Astrocyte (in vitro differentiated cells and primary cell): ENCODE data around the gene AVPR2. TPM values are rescaled to one million over a fixed set of nuclear protein-coding genes. Genes with fewer than 3 reads are reported as not detected.

ENCODE experiments used
- DNase-seq: peaks from one replicate; pipeline ENCODE4 v3.0.0-alpha.2; 2010; ENCODE audit warnings: low read depth
- FAIRE-seq: peaks from 2 replicates; lab custom pipeline; 2011; peaks lifted over from hg19 to GRCh38; lab: Jason Lieb, UNC
- H2AFZ ChIP-seq: 2 replicates; pipeline ENCODE4 v1.6.0; 2012; ENCODE audit warnings: low read depth, low read length, inconsistent platforms
- H3K27ac ChIP-seq: 2 replicates; pipeline ENCODE4 v1.5.1; 2011; ENCODE audit warnings: low read depth, low read length, inconsistent platforms
- H3K27me3 ChIP-seq: 2 replicates; pipeline ENCODE4 v1.6.0; 2011; ENCODE audit warnings: low read length, inconsistent platforms; ENCODE audit not compliant: insufficient read depth
- H3K36me3 ChIP-seq: 2 replicates; pipeline ENCODE4 v1.5.1; 2011; ENCODE audit warnings: low read length, inconsistent platforms; ENCODE audit not compliant: insufficient read depth
- H3K4me1 ChIP-seq: 2 replicates; pipeline ENCODE4 v1.5.1; 2011; ENCODE audit warnings: low read length, inconsistent platforms; ENCODE audit not compliant: insufficient read depth
- H3K4me2 ChIP-seq: 2 replicates; pipeline ENCODE4 v1.6.0; 2012; ENCODE audit warnings: low read length, inconsistent platforms
- H3K4me3 ChIP-seq: 2 replicates; pipeline ENCODE4 v1.5.1; 2011; ENCODE audit warnings: low read depth, mild to moderate bottlenecking, low read length, inconsistent platforms; ENCODE audit not compliant: insufficient read depth
- H3K79me2 ChIP-seq: 2 replicates; pipeline ENCODE4 v1.6.0; 2012; ENCODE audit warnings: mild to moderate bottlenecking, low read length, inconsistent platforms; ENCODE audit not compliant: insufficient read depth
- H3K9ac ChIP-seq: 2 replicates; pipeline ENCODE4 v1.6.0; 2012; ENCODE audit warnings: mild to moderate bottlenecking, low read length, inconsistent platforms
- H3K9me3 ChIP-seq: 2 replicates; pipeline ENCODE4 v1.5.1; 2012; ENCODE audit warnings: low read depth, mild to moderate bottlenecking, low read length, inconsistent platforms; ENCODE audit not compliant: insufficient read depth
- H4K20me1 ChIP-seq: 2 replicates; pipeline ENCODE4 v1.6.0; 2012; ENCODE audit warnings: low read length, inconsistent platforms; ENCODE audit not compliant: insufficient read depth
- H3K27ac Mint-ChIP-seq: one replicate; pipeline ENCODE4 v1.8.0; 2021; ENCODE audit warnings: mild to moderate bottlenecking, mixed read lengths; ENCODE audit not compliant: unreplicated experiment
- H3K27me3 Mint-ChIP-seq: one replicate; pipeline ENCODE4 v1.8.0; 2021; ENCODE audit warnings: low read depth, mixed read lengths; ENCODE audit not compliant: unreplicated experiment
- H3K36me3 Mint-ChIP-seq: one replicate; pipeline ENCODE4 v1.8.0; 2021; ENCODE audit warnings: low read depth, mixed read lengths; ENCODE audit not compliant: unreplicated experiment
- H3K4me1 Mint-ChIP-seq: one replicate; pipeline ENCODE4 v1.8.0; 2021; ENCODE audit warnings: low read depth, mixed read lengths; ENCODE audit not compliant: unreplicated experiment
- H3K4me3 Mint-ChIP-seq: one replicate; pipeline ENCODE4 v1.8.0; 2021; ENCODE audit warnings: mild to moderate bottlenecking, moderate library complexity, mixed read lengths; ENCODE audit not compliant: unreplicated experiment
- H3K9me3 Mint-ChIP-seq: one replicate; pipeline ENCODE4 v1.8.0; 2021; ENCODE audit warnings: mild to moderate bottlenecking, mixed read lengths; ENCODE audit not compliant: unreplicated experiment
- EZH2 ChIP-seq: IDR thresholded peaks from 2 replicates; pipeline ENCODE4 v1.6.1; 2012; ENCODE audit warnings: mild to moderate bottlenecking, low read length, inconsistent platforms; ENCODE audit not compliant: insufficient read depth
- total RNA-seq: library from RNA; stranded (reverse); gene quantifications from 2 replicates; pipeline ENCODE4 v1.2.1, GENCODE V29; 2021
- TF ChIP-seq, protein P1 (sequence below): IDR thresholded peaks from 2 replicates; pipeline ENCODE4 v1.5.1; 2011; ENCODE audit warnings: low read depth, mild to moderate bottlenecking, inconsistent platforms, low read length, moderate library complexity; ENCODE audit not compliant: insufficient read depth

AVPR2 gene
- total RNA-seq, 1 donor from 2014 or later: not detected

DNA sequence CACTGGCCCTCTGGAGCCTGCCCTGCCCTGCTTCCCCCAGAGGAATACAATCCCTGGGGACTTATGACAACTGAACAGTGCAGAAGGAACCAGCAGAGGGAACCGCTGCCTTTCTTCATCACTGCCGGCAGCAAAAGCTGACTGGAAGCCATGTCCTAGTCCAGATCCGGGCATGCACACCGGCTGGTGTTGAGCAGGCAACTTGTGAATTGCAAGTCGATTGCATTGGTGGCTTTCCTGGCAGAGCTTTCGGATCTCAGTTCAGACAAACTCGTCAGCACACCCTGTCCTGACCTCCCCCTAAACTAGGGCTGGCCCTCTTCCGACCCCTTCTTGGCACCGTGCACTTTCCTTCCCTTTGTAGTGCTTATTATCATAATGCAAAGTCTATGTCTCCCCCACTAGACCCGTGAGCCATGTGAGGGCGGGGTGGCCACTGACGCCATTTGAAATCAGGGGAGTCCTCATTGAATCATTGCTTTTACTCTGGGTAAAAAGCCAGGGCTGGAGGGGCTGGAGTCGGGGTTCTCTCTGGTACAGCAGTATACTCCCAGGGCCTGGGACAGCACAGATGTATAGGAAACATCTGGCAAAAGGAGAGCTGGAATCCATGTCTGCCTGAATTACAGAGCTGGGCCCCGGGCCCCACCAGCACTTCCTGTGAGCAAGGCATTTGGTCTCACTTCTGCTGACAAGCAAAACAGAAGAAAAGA lies 19.8 kb downstream of the AVPR2 start:
- no peaks in the 10 kb centered on the region for H3K36me3 ChIP-seq
- H3K9me3 ChIP-seq: no peaks in the 10 kb centered on the region
- peaks cover 8% of the 10 kb centered on the region for H3K4me1 ChIP-seq
- no peak overlapping the region for H3K27ac ChIP-seq
- peaks cover 2% of the 10 kb centered on the region for H3K27me3 Mint-ChIP-seq
- DNase-seq (no peak), FAIRE-seq (no peak)
- H3K4me1 Mint-ChIP-seq: no peaks in the 10 kb centered on the region
- no peaks in the 10 kb centered on the region for H3K36me3 Mint-ChIP-seq
- no peak overlapping the region for H3K9ac ChIP-seq
- no peak overlapping the region for H2AFZ ChIP-seq
- no peaks in the 10 kb centered on the region for H3K9me3 Mint-ChIP-seq
- no peaks in the 10 kb centered on the region for H3K27me3 ChIP-seq
- no peak overlapping the region for H3K4me3 ChIP-seq
- H3K27ac Mint-ChIP-seq: no peak overlapping the region
- no peak overlapping the region for H3K4me3 Mint-ChIP-seq
- no peak overlapping the region for H3K4me2 ChIP-seq
- no peak for TF ChIP-seq EZH2
- TF ChIP-seq, protein P1, sequence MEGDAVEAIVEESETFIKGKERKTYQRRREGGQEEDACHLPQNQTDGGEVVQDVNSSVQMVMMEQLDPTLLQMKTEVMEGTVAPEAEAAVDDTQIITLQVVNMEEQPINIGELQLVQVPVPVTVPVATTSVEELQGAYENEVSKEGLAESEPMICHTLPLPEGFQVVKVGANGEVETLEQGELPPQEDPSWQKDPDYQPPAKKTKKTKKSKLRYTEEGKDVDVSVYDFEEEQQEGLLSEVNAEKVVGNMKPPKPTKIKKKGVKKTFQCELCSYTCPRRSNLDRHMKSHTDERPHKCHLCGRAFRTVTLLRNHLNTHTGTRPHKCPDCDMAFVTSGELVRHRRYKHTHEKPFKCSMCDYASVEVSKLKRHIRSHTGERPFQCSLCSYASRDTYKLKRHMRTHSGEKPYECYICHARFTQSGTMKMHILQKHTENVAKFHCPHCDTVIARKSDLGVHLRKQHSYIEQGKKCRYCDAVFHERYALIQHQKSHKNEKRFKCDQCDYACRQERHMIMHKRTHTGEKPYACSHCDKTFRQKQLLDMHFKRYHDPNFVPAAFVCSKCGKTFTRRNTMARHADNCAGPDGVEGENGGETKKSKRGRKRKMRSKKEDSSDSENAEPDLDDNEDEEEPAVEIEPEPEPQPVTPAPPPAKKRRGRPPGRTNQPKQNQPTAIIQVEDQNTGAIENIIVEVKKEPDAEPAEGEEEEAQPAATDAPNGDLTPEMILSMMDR: no peak
- no peaks in the 10 kb centered on the region for H4K20me1 ChIP-seq
- H3K79me2 ChIP-seq: no peaks in the 10 kb centered on the region

DNA sequence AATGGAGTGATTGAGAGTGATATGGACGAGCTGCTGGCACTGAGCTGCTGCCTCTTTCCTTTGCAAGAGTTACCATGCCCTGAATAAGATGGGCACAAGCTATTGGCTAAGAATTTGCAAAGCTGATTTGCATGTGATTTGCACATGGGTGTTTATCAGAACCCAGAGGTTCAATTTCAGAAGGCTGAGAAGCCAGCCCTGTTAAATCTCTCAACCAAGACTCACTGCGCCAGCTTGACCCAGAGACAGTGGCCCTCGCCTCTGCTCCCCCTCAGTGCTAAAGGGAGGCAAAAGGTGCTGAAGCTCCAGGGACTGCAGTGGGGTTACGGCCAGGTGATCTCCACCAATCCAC lies 20.9 kb downstream of the AVPR2 start:
- Mint-ChIP-seq H3K27ac (no peak overlapping the region), H3K36me3 (no peaks in the 10 kb centered on the region), H3K9me3 (no peaks in the 10 kb centered on the region), H3K4me1 (no peaks in the 10 kb centered on the region), H3K4me3 (no peak overlapping the region), H3K27me3 (no peaks in the 10 kb centered on the region)
- Histone ChIP-seq H3K79me2 (no peaks in the 10 kb centered on the region), H3K4me3 (no peak overlapping the region), H2AFZ (no peak overlapping the region), H3K36me3 (no peaks in the 10 kb centered on the region), H3K4me2 (no peak overlapping the region), H3K27me3 (no peaks in the 10 kb centered on the region), H3K9ac (no peak overlapping the region), H3K4me1 (peaks cover 8% of the 10 kb centered on the region), H3K9me3 (no peaks in the 10 kb centered on the region), H4K20me1 (no peaks in the 10 kb centered on the region), H3K27ac (no peak overlapping the region)
- FAIRE-seq: no peak
- TF ChIP-seq EZH2: no peak
- TF ChIP-seq, protein P1: no peak
- no peak for DNase-seq

DNA sequence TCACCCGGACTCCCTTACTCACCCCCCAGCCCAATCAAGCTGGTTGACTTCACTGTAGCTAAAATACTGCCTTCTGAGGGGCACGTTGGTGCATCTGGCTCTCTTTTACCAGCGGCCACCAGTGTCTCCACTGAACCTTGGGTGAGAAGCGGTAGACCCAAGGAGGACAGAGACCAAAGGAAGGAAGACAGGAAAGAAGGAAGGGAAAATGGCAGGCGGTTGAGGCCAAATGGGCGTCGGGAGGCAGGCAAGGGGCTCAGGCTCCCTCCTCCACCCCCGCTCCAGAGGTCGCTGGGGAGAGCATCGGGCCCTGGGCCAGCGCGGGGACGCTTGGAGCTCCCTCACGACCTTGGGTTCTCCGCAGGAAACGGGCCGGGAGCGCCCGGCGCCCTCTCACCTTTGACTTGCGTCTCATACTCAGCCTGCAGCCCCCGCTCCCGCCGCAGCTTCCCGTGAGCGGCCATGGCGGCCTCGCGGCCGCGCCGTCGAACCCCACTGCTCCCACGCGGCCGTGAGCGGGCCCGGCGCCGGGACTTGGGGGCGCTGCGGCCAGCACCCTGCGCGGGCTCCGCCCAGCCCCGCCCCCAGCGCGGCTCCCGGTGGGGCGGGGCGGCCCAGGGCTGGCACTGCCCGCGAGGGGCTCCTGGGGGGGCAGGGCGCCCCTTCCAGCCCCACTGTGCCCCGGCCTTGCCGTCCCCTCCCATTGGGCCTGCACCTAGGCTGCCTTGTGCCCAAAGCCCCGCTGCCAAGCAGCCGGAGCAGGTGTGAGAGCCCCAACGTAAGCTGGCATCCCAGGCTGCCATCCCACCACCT lies 21.5 kb downstream of the AVPR2 start, which contains the start of gene ARHGAP4:
TSS of gene ARHGAP4 (minus strand) at position 526 of the 813 bp plus-strand sequence. CDS start at position 464, 62 bp downstream.
- Histone ChIP-seq H3K79me2 (no peaks in the 10 kb centered on the region), H4K20me1 (no peaks in the 10 kb centered on the region), H3K4me2 (peak within 1 kb of the TSS; percentile 89), H3K4me3 (no peak within 1 kb of the TSS), H3K9me3 (no peaks in the 10 kb centered on the region), H2AFZ (no peak within 1 kb of the TSS), H3K36me3 (no peaks in the 10 kb centered on the region), H3K27me3 (no peaks in the 10 kb centered on the region), H3K4me1 (peaks cover 8% of the 10 kb centered on the region), H3K27ac (no peak within 1 kb of the TSS), H3K9ac (peak within 1 kb of the TSS; percentile 89)
- Mint-ChIP-seq H3K4me1 (no peaks in the 10 kb centered on the region), H3K4me3 (no peak within 1 kb of the TSS), H3K9me3 (no peaks in the 10 kb centered on the region), H3K27me3 (no peaks in the 10 kb centered on the region), H3K27ac (peak within 1 kb of the TSS; percentile 75), H3K36me3 (no peaks in the 10 kb centered on the region)
- FAIRE-seq (no peak), DNase-seq (no peak)
- TF ChIP-seq, protein P1: no peak
